Measurements from ENCODE around the gene TF.
"Not testable (repeated sequence)": the region's sequence is repeated elsewhere in the genome, so short reads cannot be mapped to it uniquely, and the experiment has no call there.

DNA sequence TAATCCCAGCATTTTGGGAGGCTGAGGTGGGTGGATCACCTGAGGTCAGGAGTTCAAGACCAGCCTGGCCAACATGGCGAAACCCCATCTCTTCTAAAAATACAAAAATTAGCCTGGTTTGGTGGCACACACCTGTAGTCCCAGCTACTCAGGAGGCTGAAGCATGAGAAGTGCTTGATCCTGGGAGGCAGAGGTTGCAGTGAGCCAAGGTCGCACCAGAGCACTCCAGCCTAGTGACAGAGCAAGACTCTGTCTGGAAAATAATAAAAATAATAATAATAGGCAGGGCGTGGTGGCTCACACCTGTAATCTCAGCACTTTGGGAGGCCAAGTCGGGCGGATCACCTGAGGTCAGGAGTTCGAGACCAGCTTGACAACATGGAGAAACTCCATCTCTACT, 34.6 kb downstream of the TF start:
- not testable (repeated sequence) for TF ChIP-seq YY1 (IDR thresholded peaks at IDR 0.05; ENCODE audit: insufficient read depth, insufficient read length); ZNF274 (IDR thresholded peaks at IDR 0.05; ENCODE audit: low read depth, low read length)
